Measurements from ENCODE around the gene PRH1. TPM values are rescaled to one million over a fixed set of nuclear protein-coding genes. Genes with fewer than 3 reads are reported as not detected.

Gene PRH1
- total and polyA plus RNA-seq, 3 donors from 2014 or later, result 52.2 to 73.5 (median 63.0) TPM

Small RNA genes within 50 kb of the gene (small RNA-seq; reads per million reads assigned to genes)
- gene PRR4, result 0 to 0.47 reads per million in 2 donors

Other genes starting within 250 kb of the PRH1 start
- under 1 TPM; 0.24 to 0.50 TPM for gene STYK1, start 210.2 kb downstream of the PRH1 start, total RNA-seq
- gene STYK1, start 210.2 kb downstream of the PRH1 start, polyA plus RNA-seq (ENCODE audit: insufficient read depth, low read depth, low replicate concordance), result 0.26 TPM
- gene YBX3, start 160.9 kb downstream of the PRH1 start, total RNA-seq, result 100 to 1,000 TPM; 493 to 511 TPM
- 1,385 TPM for gene YBX3, start 160.9 kb downstream of the PRH1 start, polyA plus RNA-seq (ENCODE audit: insufficient read depth, low read depth, low replicate concordance)
- gene TAS2R7, start 81.6 kb downstream of the PRH1 start, total RNA-seq, result not detected
- not detected for gene TAS2R7, start 81.6 kb downstream of the PRH1 start, polyA plus RNA-seq (ENCODE audit: insufficient read depth, low read depth, low replicate concordance)
- gene TAS2R8, start 77.0 kb downstream of the PRH1 start, total RNA-seq, result not detected
- not detected for gene TAS2R8, start 77.0 kb downstream of the PRH1 start, polyA plus RNA-seq (ENCODE audit: insufficient read depth, low read depth, low replicate concordance)
- not detected for gene TAS2R9, start 74.1 kb downstream of the PRH1 start, total RNA-seq
- not detected for gene TAS2R9, start 74.1 kb downstream of the PRH1 start, polyA plus RNA-seq (ENCODE audit: insufficient read depth, low read depth, low replicate concordance)
- gene TAS2R10, start 57.9 kb downstream of the PRH1 start, total RNA-seq, result under 1 TPM in 1 of 2 donors, not detected in 1; 0.39 TPM
- not detected for gene TAS2R10, start 57.9 kb downstream of the PRH1 start, polyA plus RNA-seq (ENCODE audit: insufficient read depth, low read depth, low replicate concordance)
- gene PRR4, start 34.8 kb downstream of the PRH1 start, total RNA-seq, result 1 to 10 TPM; 4.3 to 8.4 TPM
- gene PRR4, start 34.8 kb downstream of the PRH1 start, polyA plus RNA-seq (ENCODE audit: insufficient read depth, low read depth, low replicate concordance), result 1.3 TPM
- gene TAS2R13, start 25.3 kb upstream of the PRH1 start, total RNA-seq, result 1 to 10 TPM; 3.1 to 3.6 TPM
- not detected for gene TAS2R13, start 25.3 kb upstream of the PRH1 start, polyA plus RNA-seq (ENCODE audit: insufficient read depth, low read depth, low replicate concordance)
- gene PRH2, start 45.0 kb upstream of the PRH1 start, total RNA-seq, result 1 to 10 TPM; 1.2 to 1.3 TPM
- 6.5 TPM for gene PRH2, start 45.0 kb upstream of the PRH1 start, polyA plus RNA-seq (ENCODE audit: insufficient read depth, low read depth, low replicate concordance)
- gene TAS2R14, start 55.0 kb upstream of the PRH1 start, total RNA-seq, result 1 to 10 TPM; 3.5 to 4.6 TPM
- 0.96 TPM for gene TAS2R14, start 55.0 kb upstream of the PRH1 start, polyA plus RNA-seq (ENCODE audit: insufficient read depth, low read depth, low replicate concordance)
- 1 to 10 TPM; 2.8 to 4.8 TPM for gene TAS2R50, start 102.7 kb upstream of the PRH1 start, total RNA-seq
- not detected for gene TAS2R50, start 102.7 kb upstream of the PRH1 start, polyA plus RNA-seq (ENCODE audit: insufficient read depth, low read depth, low replicate concordance)
- 1 to 10 TPM; 2.2 to 4.8 TPM for gene TAS2R20, start 114.0 kb upstream of the PRH1 start, total RNA-seq
- gene TAS2R20, start 114.0 kb upstream of the PRH1 start, polyA plus RNA-seq (ENCODE audit: insufficient read depth, low read depth, low replicate concordance), result 0.46 TPM
- gene TAS2R19, start 138.4 kb upstream of the PRH1 start, total RNA-seq, result 10 to 100 TPM in 1 of 2 donors, 1 to 10 TPM in 1; 9.3 to 10.4 TPM
- gene TAS2R19, start 138.4 kb upstream of the PRH1 start, polyA plus RNA-seq (ENCODE audit: insufficient read depth, low read depth, low replicate concordance), result 0.34 TPM
- 10 to 100 TPM in 1 of 2 donors, 1 to 10 TPM in 1; 7.7 to 10.3 TPM for gene TAS2R31, start 147.2 kb upstream of the PRH1 start, total RNA-seq
- not detected for gene TAS2R31, start 147.2 kb upstream of the PRH1 start, polyA plus RNA-seq (ENCODE audit: insufficient read depth, low read depth, low replicate concordance)
- gene TAS2R46, start 178.0 kb upstream of the PRH1 start, total RNA-seq, result 1 to 10 TPM; 3.2 to 5.4 TPM
- not detected for gene TAS2R46, start 178.0 kb upstream of the PRH1 start, polyA plus RNA-seq (ENCODE audit: insufficient read depth, low read depth, low replicate concordance)
- 1 to 10 TPM in 1 of 2 donors, under 1 TPM in 1; 0.87 to 7.2 TPM for gene TAS2R43, start 208.1 kb upstream of the PRH1 start, total RNA-seq
- gene TAS2R43, start 208.1 kb upstream of the PRH1 start, polyA plus RNA-seq (ENCODE audit: insufficient read depth, low read depth, low replicate concordance), result not detected